ENCODE data around the gene NAA80. TPM values are rescaled to one million over a fixed set of nuclear protein-coding genes. Genes with fewer than 3 reads are reported as not detected.

NAA80 gene
- total RNA-seq, 1 donor from 2014 or later: 6.3 TPM

DNA sequence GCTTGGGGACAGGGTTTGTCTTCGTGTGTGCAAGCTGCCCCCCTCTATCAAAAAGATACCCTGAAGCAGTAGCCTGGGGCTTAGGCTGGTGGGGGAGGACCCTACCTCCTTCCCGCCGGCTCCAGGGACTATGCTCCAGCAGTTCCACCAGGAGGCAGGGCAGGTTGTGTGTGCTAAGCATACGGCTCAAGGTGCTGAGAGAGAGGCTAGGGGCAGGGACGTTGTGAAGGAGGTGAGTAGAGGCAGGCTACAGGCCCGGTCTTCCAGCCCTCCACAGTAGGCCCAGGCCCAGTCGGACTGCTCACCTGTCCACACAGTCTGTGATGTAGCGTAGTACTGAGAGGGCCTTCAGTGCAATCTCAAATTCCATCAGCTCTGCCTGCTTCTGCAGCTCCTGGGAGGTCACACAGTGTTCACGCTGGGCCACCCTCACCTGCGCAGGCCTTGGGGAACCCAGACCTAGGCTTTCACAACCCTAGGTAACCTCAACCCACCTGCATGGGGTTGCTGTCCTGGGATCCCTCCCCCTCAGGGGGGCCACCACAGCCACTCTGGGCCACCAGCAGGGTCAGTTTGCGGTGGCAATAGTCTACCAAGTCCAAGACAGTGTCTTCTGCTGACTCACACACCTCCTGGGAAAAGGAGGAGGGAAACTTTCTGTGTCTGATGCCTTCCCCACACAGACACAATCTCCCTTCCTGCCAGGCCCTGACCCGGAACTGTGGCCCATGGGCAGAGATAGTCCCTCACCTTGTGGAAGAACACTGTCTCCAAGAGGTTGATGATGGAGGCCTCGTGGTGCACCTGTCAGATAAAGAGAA lies 43.8 kb upstream of the NAA80 start:
- FAIRE-seq (no peak), DNase-seq (ENCODE audit: low read depth) (no peak)
- no peak overlapping the region for H3K27ac Mint-ChIP-seq (ENCODE audit: unreplicated experiment)
- no peak for TF ChIP-seq EZH2 (IDR thresholded peaks at IDR 0.05; ENCODE audit: insufficient read depth, low read length)
- TF ChIP-seq, protein P1, sequence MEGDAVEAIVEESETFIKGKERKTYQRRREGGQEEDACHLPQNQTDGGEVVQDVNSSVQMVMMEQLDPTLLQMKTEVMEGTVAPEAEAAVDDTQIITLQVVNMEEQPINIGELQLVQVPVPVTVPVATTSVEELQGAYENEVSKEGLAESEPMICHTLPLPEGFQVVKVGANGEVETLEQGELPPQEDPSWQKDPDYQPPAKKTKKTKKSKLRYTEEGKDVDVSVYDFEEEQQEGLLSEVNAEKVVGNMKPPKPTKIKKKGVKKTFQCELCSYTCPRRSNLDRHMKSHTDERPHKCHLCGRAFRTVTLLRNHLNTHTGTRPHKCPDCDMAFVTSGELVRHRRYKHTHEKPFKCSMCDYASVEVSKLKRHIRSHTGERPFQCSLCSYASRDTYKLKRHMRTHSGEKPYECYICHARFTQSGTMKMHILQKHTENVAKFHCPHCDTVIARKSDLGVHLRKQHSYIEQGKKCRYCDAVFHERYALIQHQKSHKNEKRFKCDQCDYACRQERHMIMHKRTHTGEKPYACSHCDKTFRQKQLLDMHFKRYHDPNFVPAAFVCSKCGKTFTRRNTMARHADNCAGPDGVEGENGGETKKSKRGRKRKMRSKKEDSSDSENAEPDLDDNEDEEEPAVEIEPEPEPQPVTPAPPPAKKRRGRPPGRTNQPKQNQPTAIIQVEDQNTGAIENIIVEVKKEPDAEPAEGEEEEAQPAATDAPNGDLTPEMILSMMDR (IDR thresholded peaks at IDR 0.05; ENCODE audit: insufficient read depth, low read depth, low read length): no peak
- Histone ChIP-seq H3K36me3 (ENCODE audit: insufficient read depth, low read length) (no peaks in the 10 kb centered on the region), H3K4me3 (ENCODE audit: insufficient read depth, low read depth, low read length) (no peak overlapping the region), H3K27me3 (ENCODE audit: insufficient read depth, low read length) (no peaks in the 10 kb centered on the region), H3K4me1 (ENCODE audit: insufficient read depth, low read length) (peaks cover 18% of the 10 kb centered on the region), H3K9ac (ENCODE audit: low read length) (no peak overlapping the region), H4K20me1 (ENCODE audit: insufficient read depth, low read length) (peaks cover 4% of the 10 kb centered on the region), H3K79me2 (ENCODE audit: insufficient read depth, low read length) (no peaks in the 10 kb centered on the region), H3K27ac (ENCODE audit: low read depth, low read length) (no peak overlapping the region), H3K4me2 (ENCODE audit: low read length) (no peak overlapping the region), H2AFZ (ENCODE audit: low read depth, low read length) (no peak overlapping the region), H3K9me3 (ENCODE audit: insufficient read depth, low read depth, low read length) (no peaks in the 10 kb centered on the region)
- H3K9me3 Mint-ChIP-seq (ENCODE audit: unreplicated experiment): peaks cover 6% of the 10 kb centered on the region
- peaks cover 9% of the 10 kb centered on the region for H3K4me1 Mint-ChIP-seq (ENCODE audit: low read depth, unreplicated experiment)
- no peaks in the 10 kb centered on the region for H3K36me3 Mint-ChIP-seq (ENCODE audit: low read depth, unreplicated experiment)
- H3K4me3 Mint-ChIP-seq (ENCODE audit: unreplicated experiment): no peak overlapping the region
- peaks cover 36% of the 10 kb centered on the region for H3K27me3 Mint-ChIP-seq (ENCODE audit: low read depth, unreplicated experiment)

DNA sequence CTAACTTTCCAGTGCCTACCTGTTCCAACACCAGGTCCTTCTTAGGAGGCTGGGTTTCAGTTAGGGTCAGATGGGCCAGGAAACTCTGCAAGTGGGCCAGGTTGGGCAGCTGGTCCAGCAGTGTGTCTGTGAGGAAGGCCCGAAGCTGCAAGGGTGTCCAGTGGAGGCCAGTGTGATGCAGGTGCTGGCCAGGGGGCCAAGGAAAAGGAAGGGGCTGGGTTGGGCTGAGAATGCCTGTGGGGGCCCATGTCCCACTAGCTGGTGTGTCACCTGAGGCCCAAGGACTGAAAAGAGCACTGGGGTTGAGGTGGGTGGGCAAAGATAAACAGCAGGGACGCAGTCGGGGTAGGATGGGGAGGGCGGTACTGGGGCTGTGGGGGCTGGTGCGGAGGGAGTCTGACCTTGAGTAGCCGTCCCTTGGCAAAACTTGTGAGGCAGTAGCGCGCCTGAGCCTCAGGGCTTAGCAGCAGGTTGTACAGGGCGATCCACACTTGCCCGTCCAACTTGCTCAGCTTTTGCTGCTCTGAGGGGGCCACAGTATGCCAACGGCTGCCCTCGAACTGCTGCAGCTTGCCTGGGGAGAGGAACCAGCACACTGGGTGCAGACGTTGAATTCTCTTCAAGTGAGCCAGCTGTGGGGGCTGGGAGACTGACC lies 42.9 kb upstream of the NAA80 start:
- H3K27ac ChIP-seq (ENCODE audit: low read depth, low read length): no peak overlapping the region
- H3K27me3 ChIP-seq (ENCODE audit: insufficient read depth, low read length): no peaks in the 10 kb centered on the region
- H3K9ac ChIP-seq (ENCODE audit: low read length): no peak overlapping the region
- peaks cover 24% of the 10 kb centered on the region for H3K4me1 ChIP-seq (ENCODE audit: insufficient read depth, low read length)
- H3K36me3 ChIP-seq (ENCODE audit: insufficient read depth, low read length): no peaks in the 10 kb centered on the region
- no peak overlapping the region for H3K4me2 ChIP-seq (ENCODE audit: low read length)
- no peak overlapping the region for H3K4me3 ChIP-seq (ENCODE audit: insufficient read depth, low read depth, low read length)
- H2AFZ ChIP-seq (ENCODE audit: low read depth, low read length): no peak overlapping the region
- no peak for FAIRE-seq
- Mint-ChIP-seq H3K9me3 (ENCODE audit: unreplicated experiment) (peaks cover 6% of the 10 kb centered on the region), H3K27ac (ENCODE audit: unreplicated experiment) (no peak overlapping the region), H3K27me3 (ENCODE audit: low read depth, unreplicated experiment) (peaks cover 36% of the 10 kb centered on the region), H3K4me1 (ENCODE audit: low read depth, unreplicated experiment) (peaks cover 10% of the 10 kb centered on the region), H3K36me3 (ENCODE audit: low read depth, unreplicated experiment) (no peaks in the 10 kb centered on the region), H3K4me3 (ENCODE audit: unreplicated experiment) (no peak overlapping the region)
- H3K79me2 ChIP-seq (ENCODE audit: insufficient read depth, low read length): no peaks in the 10 kb centered on the region
- TF ChIP-seq, protein P1 (IDR thresholded peaks at IDR 0.05; ENCODE audit: insufficient read depth, low read depth, low read length): no peak
- TF ChIP-seq EZH2 (IDR thresholded peaks at IDR 0.05; ENCODE audit: insufficient read depth, low read length): no peak
- H3K9me3 ChIP-seq (ENCODE audit: insufficient read depth, low read depth, low read length): no peaks in the 10 kb centered on the region
- H4K20me1 ChIP-seq (ENCODE audit: insufficient read depth, low read length): no peaks in the 10 kb centered on the region
- no peak for DNase-seq (ENCODE audit: low read depth)

Data from astrocyte (in vitro differentiated cells and primary cell).